Skin of body (tissue), 2 donors: ENCODE measurements around the gene LOXL1. TPM values are rescaled to one million over a fixed set of nuclear protein-coding genes. Genes with fewer than 3 reads are reported as not detected.
"Not testable (repeated sequence)": the region's sequence is repeated elsewhere in the genome, so short reads cannot be mapped to it uniquely, and the experiment has no call there.

Experiments
- DNase-seq: peaks from one replicate; lab custom pipeline; 2025; lab: John Stamatoyannopoulos, UW
- total RNA-seq: library from RNA; depleted of rRNA; stranded (reverse); fragments of >200 nt; gene quantifications from one replicate; pipeline ENCODE4 v1.2.3, GENCODE V29; 2014

LOXL1 gene
- total RNA-seq, 1 donor from 2014 or later, result 27.6 TPM

DNA sequence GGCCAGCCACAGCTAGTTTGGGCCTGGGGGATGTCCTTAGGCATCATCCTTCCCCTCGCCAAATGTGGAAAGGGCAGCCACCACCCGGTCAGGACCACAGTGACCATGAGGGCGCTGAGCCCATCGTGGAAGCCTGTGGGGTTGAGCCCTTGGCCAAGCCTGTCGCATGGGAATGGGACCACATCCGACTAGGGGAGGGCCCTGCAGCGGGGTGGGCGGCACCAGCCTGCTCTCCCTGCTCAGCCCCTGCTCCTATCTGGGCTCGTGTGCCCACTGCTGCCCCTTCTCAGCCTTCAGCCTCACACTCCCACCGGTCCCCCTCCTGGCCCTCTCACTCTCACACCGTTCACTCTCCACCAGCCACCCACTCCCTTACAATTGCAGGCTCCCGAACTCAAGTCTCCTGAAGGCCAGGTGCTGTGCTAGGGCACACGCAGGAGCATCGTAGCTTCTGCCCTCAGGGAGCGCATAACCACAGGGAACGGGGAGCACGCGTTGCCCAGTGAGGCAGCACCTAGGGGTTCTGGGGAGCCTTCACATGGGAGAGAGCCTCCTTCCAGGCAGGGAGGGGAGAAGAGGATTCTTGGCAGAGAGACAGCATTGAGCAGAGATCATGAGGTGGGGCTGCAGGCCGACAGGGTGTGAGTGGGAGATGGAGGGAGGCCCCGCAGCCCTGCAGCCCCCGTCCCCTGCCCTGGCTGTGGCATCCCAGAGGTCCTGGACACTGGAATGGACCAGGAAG lies 26.1 kb downstream of the LOXL1 start:
- DNase-seq, result no peak

GRCh38 chr15:73952913-73953750 lies 26.9 kb downstream of the LOXL1 start:
- no peak for DNase-seq

GRCh38 chr15:73954188-73955145 lies 28.2 kb downstream of the LOXL1 start:
- DNase-seq, result no peak

DNA sequence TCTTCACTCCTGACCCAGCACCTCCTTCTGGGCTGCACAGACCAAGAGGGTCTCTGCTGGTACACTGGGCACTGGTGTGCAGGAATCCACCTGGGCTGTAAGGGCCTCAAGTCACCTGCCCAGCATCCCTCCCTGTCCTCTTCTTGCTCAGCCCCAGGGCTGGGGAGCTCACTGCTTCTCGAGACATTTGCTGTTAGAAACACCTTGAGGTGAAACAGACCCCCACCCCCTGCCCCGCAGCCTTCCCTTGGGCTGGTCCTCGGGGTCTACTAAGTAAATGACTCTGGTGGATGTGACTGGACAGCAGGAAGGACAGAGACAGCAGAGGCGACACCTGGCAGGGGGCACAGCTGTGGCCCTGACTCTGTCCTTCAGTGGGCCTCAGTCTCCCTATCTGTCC lies 29.1 kb downstream of the LOXL1 start:
- DNase-seq, result no peak

GRCh38 chr15:73955861-73956742 lies 29.8 kb downstream of the LOXL1 start:
- DNase-seq, result no peak

DNA sequence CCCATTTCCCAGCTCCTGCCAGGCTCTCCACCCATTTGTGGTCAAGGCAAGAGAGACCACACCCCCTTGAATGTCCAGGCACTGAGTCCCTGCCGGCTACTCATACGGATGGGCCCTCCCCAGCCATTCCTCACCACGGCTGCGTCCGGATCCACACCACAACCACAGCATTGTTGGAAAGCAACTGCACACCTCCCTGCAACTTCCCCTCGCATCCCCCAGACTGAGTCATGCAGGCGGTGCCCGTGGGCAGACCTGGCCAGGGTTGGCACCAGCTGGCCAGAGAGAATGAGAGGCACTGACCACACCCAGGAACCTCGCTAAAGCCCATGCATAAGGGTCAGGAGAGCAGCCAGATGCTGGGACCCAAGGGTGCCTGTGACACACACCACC lies 30.5 kb downstream of the LOXL1 start:
- no peak for DNase-seq

GRCh38 chr15:73957276-73957675 lies 31.0 kb downstream of the LOXL1 start:
- DNase-seq, result no peak

DNA sequence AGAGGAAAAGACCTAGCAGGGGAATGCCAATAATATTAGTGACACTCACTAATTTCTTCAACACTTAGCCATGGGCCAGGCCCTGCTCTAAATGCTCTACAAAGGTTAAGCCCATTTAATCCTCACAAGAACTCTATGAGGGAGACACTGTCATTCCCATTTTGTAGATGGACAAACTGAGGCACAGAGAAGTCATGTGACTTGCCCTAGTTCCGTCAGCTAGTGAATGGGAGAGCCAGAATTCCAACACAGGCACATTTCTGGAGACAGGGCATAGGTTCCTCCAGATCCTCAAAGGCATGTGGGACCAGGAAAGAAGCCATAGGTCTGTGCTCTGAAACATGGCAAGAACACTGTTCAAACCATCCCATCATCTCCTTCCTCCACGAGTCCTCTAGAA lies 31.5 kb downstream of the LOXL1 start:
- no peak for DNase-seq

- peak; percentile 20 for DNase-seq
These were observed 32.8 kb downstream of the LOXL1 start for GRCh38 chr15:73959012-73959581.

DNA sequence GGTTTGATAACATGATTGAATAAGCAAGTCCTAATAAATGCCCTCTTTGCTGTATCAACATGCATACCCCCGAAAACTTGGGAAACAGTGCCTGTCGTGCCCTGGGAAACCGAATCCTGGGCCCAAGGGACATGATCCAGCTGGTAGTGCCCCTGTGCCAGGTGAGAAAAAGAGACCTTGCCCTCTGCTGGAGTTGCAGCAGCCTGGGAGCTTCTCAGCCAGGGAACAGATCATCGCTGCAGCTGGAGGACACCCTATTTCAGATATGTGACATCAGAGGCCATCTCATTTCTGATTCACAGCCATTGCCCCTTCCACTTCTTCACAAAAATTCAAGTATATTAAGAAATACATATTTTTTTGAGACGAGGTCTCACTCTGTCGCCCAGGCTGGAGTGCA lies 33.5 kb downstream of the LOXL1 start:
- DNase-seq, result no peak

DNA sequence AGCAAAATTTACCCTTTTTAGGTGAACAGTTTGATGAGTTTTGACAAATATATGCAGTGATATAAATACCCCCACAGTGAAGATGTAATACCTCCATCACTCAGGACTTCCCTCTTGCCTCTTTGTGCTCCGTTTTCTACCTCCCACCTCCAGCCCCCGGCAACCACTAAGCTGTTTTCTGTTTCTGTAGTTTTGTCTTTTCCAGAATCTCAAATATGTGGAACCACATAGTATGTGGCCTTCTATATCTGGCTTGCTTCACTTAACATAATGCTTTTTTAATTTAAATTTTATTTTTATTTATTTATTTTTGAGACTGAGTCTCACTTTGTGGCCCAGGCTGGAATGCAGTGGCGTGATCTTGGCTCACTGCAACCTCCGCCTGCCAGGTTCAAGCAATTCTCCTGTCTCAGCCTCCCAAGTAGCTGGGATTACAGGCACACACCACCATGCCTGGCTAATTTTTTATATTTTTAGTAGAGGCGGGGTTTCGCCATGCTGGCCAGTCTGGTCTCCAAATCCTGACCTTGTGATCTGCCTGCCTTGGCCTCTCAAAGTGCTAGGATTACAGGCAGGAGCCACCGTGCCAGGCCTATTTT lies 34.3 kb downstream of the LOXL1 start:
- not testable (repeated sequence) for DNase-seq

DNA sequence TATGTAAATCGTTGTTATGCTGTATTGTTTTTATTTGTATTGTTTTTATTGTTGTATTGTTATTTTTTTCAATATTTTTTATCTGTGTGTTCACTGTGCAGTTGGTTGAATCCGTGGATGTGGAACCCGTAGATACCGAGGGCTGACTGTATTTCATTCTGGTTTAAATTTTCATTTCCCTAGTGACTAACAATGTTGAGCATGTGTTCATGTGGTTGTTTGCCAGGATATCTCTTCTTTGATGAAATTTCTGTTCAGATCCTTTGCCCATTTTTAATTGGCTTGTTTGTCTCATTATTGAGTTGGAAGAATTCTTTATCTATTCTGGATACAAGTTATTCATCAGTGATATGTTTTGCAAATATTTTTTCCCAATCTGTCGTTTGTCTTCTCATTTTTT lies 36.2 kb downstream of the LOXL1 start:
- DNase-seq, result no peak

DNA sequence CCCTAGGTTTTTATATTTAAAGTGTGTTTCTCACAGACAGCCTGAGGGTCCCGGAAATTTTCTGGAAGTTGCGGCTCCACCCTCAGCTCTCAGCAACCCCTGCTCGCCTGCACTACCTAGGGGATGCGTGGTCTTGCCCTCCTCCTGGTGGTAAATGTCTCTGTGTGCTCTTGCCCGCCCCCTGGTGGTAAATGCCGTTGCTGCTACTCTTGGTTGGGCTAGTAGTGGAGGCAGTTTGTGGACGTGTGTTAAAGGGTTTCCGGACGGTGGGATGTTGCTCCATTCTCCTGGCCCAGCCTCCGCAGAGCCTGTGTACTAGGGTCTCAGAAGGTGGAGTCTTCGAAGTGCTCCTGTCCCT lies 38.5 kb downstream of the LOXL1 start:
- DNase-seq, result peak; percentile 18

DNA sequence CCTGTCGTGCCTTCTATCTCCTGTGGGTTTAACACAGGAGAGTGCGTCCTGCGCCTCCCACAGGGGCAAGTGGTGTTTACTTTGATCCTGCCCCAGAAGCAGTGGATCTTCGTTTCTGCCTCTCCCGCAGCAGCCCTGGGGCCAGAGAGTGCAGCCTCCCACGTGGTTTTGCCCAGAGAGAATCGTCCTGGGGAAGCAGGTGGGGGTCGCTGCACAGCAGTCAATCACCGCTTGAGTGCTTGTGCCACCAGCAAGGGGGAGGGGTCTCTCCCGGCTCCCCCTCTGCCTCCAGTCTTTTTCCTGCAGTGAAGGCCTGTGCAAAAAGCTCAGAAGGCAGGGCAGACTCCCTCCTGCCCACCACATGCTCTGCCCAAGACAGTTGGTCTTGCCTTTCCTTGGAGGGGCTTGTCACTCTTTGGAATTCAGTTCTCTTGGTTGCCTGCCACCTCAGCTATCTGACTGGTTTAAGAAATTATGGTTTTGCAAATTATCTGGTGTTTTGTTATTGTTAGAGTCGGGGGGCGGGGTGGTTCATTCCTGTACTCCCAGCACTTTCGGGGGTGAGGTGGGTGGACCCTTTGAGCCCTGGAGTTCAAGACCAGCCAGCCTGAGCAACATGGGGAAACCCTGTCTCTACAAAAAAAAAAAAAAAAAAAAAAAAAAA lies 39.0 kb downstream of the LOXL1 start:
- no peak for DNase-seq

DNA sequence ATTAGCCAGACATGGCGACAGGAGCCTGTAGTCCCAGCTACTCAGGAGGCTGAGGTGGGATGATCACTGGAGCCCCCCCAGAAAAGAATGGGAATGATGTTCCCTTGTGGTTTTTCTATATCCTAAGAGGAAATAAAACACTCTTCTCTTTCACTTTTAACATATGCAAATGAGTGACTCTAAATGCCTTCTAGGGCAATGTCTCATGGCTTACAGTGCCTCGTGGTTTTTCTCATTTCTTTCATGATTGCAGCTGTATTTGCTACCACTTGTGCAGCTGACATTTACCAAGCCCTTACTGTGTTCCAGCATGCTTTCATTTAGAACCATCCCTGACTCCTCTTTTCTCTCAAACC lies 39.5 kb downstream of the LOXL1 start:
- DNase-seq, result peak; percentile 28

DNA sequence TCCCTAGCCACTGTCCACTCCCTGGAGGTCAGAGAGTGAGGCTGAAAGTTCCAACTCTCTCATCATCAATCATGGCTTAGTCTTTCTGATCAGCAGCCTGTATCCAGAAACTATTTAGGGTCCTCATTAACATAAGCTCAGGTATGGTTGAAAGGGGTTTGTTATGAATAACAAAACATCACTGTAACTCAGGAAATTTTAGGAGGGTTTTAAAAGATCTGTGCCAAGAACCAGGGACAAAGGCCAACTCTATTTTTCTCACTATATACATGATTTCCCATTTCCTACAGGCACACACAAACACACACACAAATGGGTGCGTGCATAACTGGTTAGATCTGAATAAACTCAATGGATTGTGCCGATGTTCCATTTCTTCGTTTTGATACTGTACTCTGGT lies 42.2 kb downstream of the LOXL1 start:
- DNase-seq, result no peak

- no peak for DNase-seq
These were observed 43.0 kb downstream of the LOXL1 start for GRCh38 chr15:73969151-73969759.

- peak; percentile 69 for DNase-seq
These were observed 46.9 kb downstream of the LOXL1 start for GRCh38 chr15:73972984-73973682.
